AG09319 (cell line): ENCODE data around the gene CELF6.

ENCODE experiments used
- DNase-seq: peaks from one replicate; pipeline ENCODE4 v3.0.0-alpha.2; 2010; ENCODE audit warnings: low read depth; ENCODE audit errors: extremely low read depth
- TF ChIP-seq, protein P1 (sequence below): IDR thresholded peaks from 2 replicates; pipeline ENCODE4 v1.5.1; 2011; ENCODE audit warnings: low read depth, mild to moderate bottlenecking, inconsistent platforms, low read length, moderate library complexity

The CELF6 gene

DNA sequence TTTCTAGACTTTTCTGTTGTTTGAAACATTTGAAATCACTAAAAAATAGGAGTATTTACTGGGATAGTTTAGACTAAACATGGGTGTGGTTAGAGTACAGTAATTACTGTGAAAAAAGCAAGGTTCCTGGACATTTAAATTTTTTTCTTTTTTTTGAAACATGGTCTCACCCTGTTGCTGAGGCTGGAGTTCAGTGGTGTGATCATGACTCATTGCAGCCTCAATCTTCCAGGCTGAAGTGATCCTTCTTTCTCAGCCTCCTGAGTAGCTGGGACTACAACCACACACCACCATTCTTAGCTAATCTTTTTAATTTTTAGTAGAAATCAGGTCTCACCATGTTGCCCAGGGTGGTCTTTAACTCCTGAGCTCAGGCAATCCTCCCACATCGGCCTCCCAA, 20.4 kb upstream of the CELF6 start:
- TF ChIP-seq, protein P1, sequence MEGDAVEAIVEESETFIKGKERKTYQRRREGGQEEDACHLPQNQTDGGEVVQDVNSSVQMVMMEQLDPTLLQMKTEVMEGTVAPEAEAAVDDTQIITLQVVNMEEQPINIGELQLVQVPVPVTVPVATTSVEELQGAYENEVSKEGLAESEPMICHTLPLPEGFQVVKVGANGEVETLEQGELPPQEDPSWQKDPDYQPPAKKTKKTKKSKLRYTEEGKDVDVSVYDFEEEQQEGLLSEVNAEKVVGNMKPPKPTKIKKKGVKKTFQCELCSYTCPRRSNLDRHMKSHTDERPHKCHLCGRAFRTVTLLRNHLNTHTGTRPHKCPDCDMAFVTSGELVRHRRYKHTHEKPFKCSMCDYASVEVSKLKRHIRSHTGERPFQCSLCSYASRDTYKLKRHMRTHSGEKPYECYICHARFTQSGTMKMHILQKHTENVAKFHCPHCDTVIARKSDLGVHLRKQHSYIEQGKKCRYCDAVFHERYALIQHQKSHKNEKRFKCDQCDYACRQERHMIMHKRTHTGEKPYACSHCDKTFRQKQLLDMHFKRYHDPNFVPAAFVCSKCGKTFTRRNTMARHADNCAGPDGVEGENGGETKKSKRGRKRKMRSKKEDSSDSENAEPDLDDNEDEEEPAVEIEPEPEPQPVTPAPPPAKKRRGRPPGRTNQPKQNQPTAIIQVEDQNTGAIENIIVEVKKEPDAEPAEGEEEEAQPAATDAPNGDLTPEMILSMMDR = no peak
- no peak for DNase-seq

DNA sequence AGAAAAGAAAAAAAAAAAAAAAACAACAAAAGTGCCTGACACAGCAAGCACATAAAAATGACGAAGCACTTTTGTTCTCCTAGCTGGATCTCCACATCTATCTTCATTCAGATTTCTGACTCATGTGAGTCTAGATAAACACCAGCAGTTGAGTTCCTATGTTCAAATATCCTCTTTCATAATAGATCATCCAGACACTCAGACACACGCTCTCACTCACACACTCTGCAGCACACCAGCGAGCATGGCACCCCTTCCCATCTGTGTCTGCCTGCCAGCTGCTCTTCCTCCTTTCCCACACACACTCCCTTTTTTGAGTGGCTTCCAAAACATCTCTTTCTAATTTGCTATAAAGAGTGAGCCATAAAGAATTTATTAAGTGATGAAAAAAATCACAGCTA, 19.8 kb upstream of the CELF6 start:
- TF ChIP-seq, protein P1 = no peak
- peak; percentile 95 for DNase-seq

DNA sequence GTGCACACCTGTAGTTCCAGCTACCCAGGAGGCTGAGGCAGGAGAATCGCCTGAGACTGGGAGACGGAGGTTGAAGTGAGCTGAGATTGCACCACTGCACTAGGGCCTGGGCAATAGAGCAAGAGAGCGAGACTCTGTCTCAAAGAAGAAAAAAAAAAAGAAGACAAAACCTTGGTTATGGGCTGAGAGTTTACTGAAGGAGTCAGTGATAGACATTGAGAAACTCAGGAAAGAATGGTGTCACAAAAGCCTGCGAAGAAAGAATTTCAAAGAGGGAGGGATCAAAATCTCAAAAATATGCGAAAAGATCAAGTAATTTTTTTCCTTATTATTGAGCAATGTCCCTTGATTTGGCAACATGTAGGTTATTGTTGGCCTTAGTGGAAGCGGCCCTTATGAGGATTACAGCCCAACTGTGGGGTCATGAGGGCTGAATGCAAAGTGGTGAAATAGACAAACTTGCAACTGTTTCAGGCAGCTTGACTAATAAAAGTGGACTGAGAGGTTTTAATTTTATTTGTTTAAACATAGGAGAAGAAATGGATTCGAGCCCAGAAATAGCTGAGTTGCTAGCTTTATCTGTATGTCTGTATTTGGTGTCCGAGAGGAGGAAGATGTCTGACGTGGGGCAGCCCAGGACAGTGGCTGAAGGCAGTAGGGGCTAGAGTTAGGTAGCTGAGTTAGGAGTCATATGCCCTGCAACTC, 18.8 kb upstream of the CELF6 start:
- DNase-seq = peak; percentile 97
- TF ChIP-seq, protein P1 = no peak

DNA sequence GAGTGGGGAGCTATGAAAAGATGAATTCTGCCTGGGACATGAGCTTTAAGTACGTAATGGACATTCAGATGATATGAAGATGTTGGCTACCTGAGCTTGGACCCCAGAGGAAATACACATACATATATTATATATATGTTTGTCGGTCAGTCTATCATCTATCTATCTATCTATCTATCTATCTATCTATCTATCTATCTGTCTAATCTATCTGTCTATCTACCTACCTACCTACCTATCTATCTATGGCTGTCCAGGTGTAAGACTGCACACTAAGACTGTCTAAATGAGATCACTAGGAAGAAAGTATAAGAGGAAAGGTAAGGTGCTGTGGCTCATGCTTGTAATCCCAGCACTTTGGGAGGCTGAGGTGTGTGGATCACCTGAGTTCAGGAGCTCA, 18.2 kb upstream of the CELF6 start:
- TF ChIP-seq, protein P1 = no peak
- no peak for DNase-seq

DNA sequence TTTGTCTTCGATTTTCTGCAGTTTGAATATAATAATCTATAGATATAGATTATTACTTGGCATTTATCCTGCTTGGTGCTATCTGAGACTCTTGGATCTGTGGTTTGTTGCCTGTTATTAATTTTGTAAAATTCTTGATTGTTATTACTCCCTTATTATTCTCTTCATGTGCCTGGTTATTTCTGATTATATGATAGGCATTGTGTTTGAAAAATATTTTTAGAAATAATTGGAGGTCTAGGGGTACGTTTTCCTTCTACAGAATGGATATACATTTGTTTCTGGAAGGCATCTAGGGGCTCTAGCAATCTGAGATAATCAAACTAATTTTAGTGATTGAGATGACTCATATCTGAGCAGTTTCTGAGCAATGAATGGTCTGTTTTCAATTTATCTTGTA, 14.9 kb upstream of the CELF6 start:
- TF ChIP-seq, protein P1 = no peak
- DNase-seq = no peak

DNA sequence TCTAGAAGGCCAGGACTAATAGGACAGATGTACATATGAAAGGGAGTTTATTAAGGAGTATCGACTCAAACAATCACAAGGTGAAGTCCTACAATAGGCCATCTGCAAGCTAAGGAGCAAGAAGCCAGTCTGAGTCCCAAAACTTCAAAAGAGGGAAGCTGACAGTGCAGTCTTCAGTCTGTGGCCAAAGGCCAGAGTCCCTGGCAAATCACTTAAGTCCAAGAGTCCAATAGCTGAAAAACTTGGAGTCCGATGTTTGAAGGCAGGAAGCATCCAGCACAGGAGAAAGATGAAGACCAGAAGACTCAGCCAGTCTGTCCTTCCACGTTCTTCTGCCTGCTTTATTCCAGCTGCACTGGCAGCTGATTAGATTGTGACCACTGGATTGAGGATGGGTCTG, 11.1 kb upstream of the CELF6 start:
- no peak for DNase-seq
- TF ChIP-seq, protein P1 = no peak

DNA sequence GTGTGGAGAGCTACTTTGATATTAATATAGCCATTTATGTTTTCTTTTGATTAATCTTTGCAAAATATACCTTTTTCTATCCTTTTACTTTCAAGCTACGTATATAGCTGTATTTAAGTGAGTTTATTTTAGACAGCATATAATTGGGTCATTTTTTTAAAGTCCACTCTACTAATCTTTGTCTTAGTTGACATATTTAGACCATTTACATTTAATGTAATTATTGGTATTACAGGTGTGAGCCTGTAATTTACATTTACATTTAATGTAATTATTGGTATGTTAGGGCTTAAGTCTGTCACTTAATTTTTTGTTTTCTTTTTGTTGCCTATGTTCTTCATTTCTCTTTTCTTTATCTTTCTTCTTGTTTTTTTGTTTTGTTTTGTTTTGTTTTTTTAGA, 3.8 kb upstream of the CELF6 start:
- no peak for DNase-seq
- TF ChIP-seq, protein P1 = no peak
